DND-41 (cell line): ENCODE results near the gene FAM32A.

Source experiments
- ATAC-seq: fragments of 200-7000 bp; cut with Tn5 transposase; 3 replicates; pipeline ENCODE4 v1.9.1; 2021; ENCODE audit warnings: low read depth; ENCODE audit not compliant: insufficient read depth
- DNase-seq: peaks from one replicate; pipeline ENCODE4 v3.0.0-alpha.2; 2020
- H2AFZ ChIP-seq: 2 replicates; pipeline ENCODE4 v1.6.0; 2012; ENCODE audit warnings: low read depth, low read length
- H3K27ac ChIP-seq: 2 replicates; pipeline ENCODE4 v1.5.1; 2012; ENCODE audit warnings: low read length, inconsistent platforms
- H3K27me3 ChIP-seq: fragments of 200-600 bp; sonication (generic); 2 replicates; pipeline ENCODE4 v1.6.0; 2012; ENCODE audit warnings: low read length, mild to moderate bottlenecking, inconsistent platforms; ENCODE audit not compliant: insufficient read depth, poor library complexity
- H3K36me3 ChIP-seq: 2 replicates; pipeline ENCODE4 v1.5.1; 2012; ENCODE audit warnings: low read length, inconsistent platforms; ENCODE audit not compliant: insufficient read depth
- H3K4me1 ChIP-seq: 2 replicates; pipeline ENCODE4 v1.5.1; 2012; ENCODE audit warnings: mild to moderate bottlenecking, low read length; ENCODE audit not compliant: insufficient read depth
- H3K4me2 ChIP-seq: 2 replicates; pipeline ENCODE4 v1.6.0; 2012; ENCODE audit warnings: mild to moderate bottlenecking, moderate library complexity, low read length, inconsistent platforms; ENCODE audit not compliant: insufficient read depth
- H3K4me3 ChIP-seq, 2 experiments: fragments of 200-600 bp in 1 of 2; shearing (Covaris generic) in 1 of 2; 2 replicates each; pipeline ENCODE4 v1.5.1; 2012 to 2016; ENCODE audit warnings: inconsistent platforms in 2 of 2, low read length in 2 of 2, mild to moderate bottlenecking in 2 of 2, low read depth in 1 of 2, moderate library complexity in 1 of 2
- H3K79me2 ChIP-seq: 2 replicates; pipeline ENCODE4 v1.6.0; 2012; ENCODE audit warnings: low read length, inconsistent platforms; ENCODE audit not compliant: insufficient read depth
- H3K9ac ChIP-seq: 2 replicates; pipeline ENCODE4 v1.6.0; 2012; ENCODE audit warnings: low read depth, mild to moderate bottlenecking, inconsistent platforms, low read length, moderate library complexity
- H3K9me3 ChIP-seq: 2 replicates; pipeline ENCODE4 v1.5.1; 2012; ENCODE audit warnings: low read length, moderate library complexity, mild to moderate bottlenecking, inconsistent platforms; ENCODE audit not compliant: insufficient read depth, severe bottlenecking
- H4K20me1 ChIP-seq: 2 replicates; pipeline ENCODE4 v1.6.0; 2012; ENCODE audit warnings: low read length; ENCODE audit not compliant: insufficient read depth
- CTCF ChIP-seq: IDR thresholded peaks from 2 replicates; pipeline ENCODE4 v1.5.1; 2012; ENCODE audit warnings: borderline replicate concordance, low read length, moderate library complexity, mild to moderate bottlenecking; ENCODE audit not compliant: poor library complexity, severe bottlenecking; ENCODE audit errors: extremely low read depth
- EZH2 ChIP-seq: IDR thresholded peaks from 3 replicates; pipeline ENCODE4 v1.6.1; 2012; ENCODE audit warnings: borderline replicate concordance, low read depth, mild to moderate bottlenecking, moderate library complexity, low read length, inconsistent platforms; ENCODE audit not compliant: severe bottlenecking

Gene FAM32A

GRCh38 chr19:16202320-16203255, 17.4 kb downstream of the FAM32A start:
- H3K4me3 ChIP-seq = no peak overlapping the region
- no peak overlapping the region for H3K9ac ChIP-seq
- H2AFZ ChIP-seq = no peak overlapping the region
- ATAC-seq (no peak), DNase-seq (no peak)
- H4K20me1 ChIP-seq = peaks cover 72% of the 10 kb centered on the region
- no peak for TF ChIP-seq CTCF
- TF ChIP-seq EZH2 = no peak
- H3K36me3 ChIP-seq = peaks cover 84% of the 10 kb centered on the region
- H3K27ac ChIP-seq = no peak overlapping the region
- peaks cover 61% of the 10 kb centered on the region for H3K79me2 ChIP-seq
- H3K4me1 ChIP-seq = peaks cover 23% of the 10 kb centered on the region
- H3K27me3 ChIP-seq = no peaks in the 10 kb centered on the region
- H3K4me2 ChIP-seq = no peak overlapping the region
- H3K9me3 ChIP-seq = no peaks in the 10 kb centered on the region

GRCh38 chr19:16203256-16204004, 18.2 kb downstream of the FAM32A start:
- ATAC-seq (no peak), DNase-seq (no peak)
- H3K4me1 ChIP-seq = peaks cover 22% of the 10 kb centered on the region
- no peak overlapping the region for H3K27ac ChIP-seq
- TF ChIP-seq EZH2 = no peak
- TF ChIP-seq CTCF = no peak
- H3K4me2 ChIP-seq = no peak overlapping the region
- H3K9ac ChIP-seq = no peak overlapping the region
- H4K20me1 ChIP-seq = peaks cover 70% of the 10 kb centered on the region
- H3K79me2 ChIP-seq = peaks cover 53% of the 10 kb centered on the region
- H2AFZ ChIP-seq = no peak overlapping the region
- H3K9me3 ChIP-seq = no peaks in the 10 kb centered on the region
- H3K4me3 ChIP-seq = no peak overlapping the region
- H3K27me3 ChIP-seq = no peaks in the 10 kb centered on the region
- H3K36me3 ChIP-seq = peaks cover 85% of the 10 kb centered on the region

- H3K4me2 ChIP-seq = no peak overlapping the region
- H3K36me3 ChIP-seq = peaks cover 90% of the 10 kb centered on the region
- H3K9ac ChIP-seq = no peak overlapping the region
- H3K9me3 ChIP-seq = no peaks in the 10 kb centered on the region
- peaks cover 17% of the 10 kb centered on the region for H3K4me1 ChIP-seq
- TF ChIP-seq EZH2 (no peak), CTCF (no peak)
- peaks cover 48% of the 10 kb centered on the region for H3K79me2 ChIP-seq
- no peaks in the 10 kb centered on the region for H3K27me3 ChIP-seq
- H3K27ac ChIP-seq = no peak overlapping the region
- H4K20me1 ChIP-seq = peaks cover 68% of the 10 kb centered on the region
- H3K4me3 ChIP-seq = no peak overlapping the region
- H2AFZ ChIP-seq = no peak overlapping the region
- ATAC-seq (no peak), DNase-seq (no peak)
Observed at GRCh38 chr19:16204005-16204294, 18.7 kb downstream of the FAM32A start.
